Measurements from ENCODE around the gene C1orf122. TPM values are rescaled to one million over a fixed set of nuclear protein-coding genes. Genes with fewer than 3 reads are reported as not detected.

Gene C1orf122
- total and polyA plus RNA-seq, 2 experiments from 2014 or later, result 32.8 to 68.3 TPM

DNA sequence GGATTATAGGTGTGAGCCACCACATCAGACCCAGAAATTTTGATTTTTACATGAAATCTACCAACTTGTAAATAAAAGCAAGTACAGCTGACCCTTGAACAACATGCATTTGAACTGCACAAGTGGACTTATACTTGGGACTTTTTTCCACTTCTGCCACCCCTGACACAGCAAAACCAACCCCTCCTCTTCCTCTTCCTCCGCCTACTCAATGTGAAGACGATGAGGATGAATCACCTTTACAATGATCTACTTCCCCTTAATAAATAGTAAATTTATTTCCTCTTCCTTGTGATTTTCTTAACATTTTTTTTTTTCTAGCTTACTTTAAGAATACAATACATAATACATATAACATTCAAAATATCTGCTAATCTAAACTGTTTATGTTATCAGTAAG lies 17.9 kb downstream of the C1orf122 start:
- Histone ChIP-seq H3K4me3 (no peak overlapping the region), H3K36me3 (ENCODE audit: insufficient read depth) (peaks cover 21% of the 10 kb centered on the region; the same call in 1 of the 2 replicates), H3F3A (replicated peaks; ENCODE audit: low read depth) (no peaks in the 10 kb centered on the region), H4K20me1 (replicated peaks; ENCODE audit: insufficient read depth) (peaks cover 3% of the 10 kb centered on the region; the same call in 1 of the 2 replicates), H2AFZ (no peak overlapping the region), H3K27ac (ENCODE audit: low read depth) (no peak overlapping the region), H3K9me2 (ENCODE audit: insufficient read depth) (no peaks in the 10 kb centered on the region), H3K4me2 (no peak overlapping the region), H3K4me1 (ENCODE audit: insufficient read depth) (no peaks in the 10 kb centered on the region), H3K27me3 (ENCODE audit: insufficient read depth) (no peaks in the 10 kb centered on the region), H3K79me2 (replicated peaks; ENCODE audit: insufficient read depth) (no peaks in the 10 kb centered on the region)
- Mint-ChIP-seq H3K4me1 (no peaks in the 10 kb centered on the region), H3K36me3 (ENCODE audit: low read depth) (peaks cover 33% of the 10 kb centered on the region), H3K27me3 (ENCODE audit: insufficient read depth, low read depth, poor library complexity) (peaks cover 2% of the 10 kb centered on the region), H3K9me3 (no peaks in the 10 kb centered on the region), H3K27ac (no peak overlapping the region), H3K4me3 (no peak overlapping the region)
- DNase-seq (ENCODE audit: low spot score) (no peak), ATAC-seq (no peak)
- TF ChIP-seq, protein P1, sequence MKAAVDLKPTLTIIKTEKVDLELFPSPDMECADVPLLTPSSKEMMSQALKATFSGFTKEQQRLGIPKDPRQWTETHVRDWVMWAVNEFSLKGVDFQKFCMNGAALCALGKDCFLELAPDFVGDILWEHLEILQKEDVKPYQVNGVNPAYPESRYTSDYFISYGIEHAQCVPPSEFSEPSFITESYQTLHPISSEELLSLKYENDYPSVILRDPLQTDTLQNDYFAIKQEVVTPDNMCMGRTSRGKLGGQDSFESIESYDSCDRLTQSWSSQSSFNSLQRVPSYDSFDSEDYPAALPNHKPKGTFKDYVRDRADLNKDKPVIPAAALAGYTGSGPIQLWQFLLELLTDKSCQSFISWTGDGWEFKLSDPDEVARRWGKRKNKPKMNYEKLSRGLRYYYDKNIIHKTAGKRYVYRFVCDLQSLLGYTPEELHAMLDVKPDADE (IDR thresholded peaks at IDR 0.05), result no peak
- TF ChIP-seq POLR2AphosphoS5 (IDR thresholded peaks at IDR 0.05; ENCODE audit: low read depth), result no peak
- TF ChIP-seq NANOG (IDR thresholded peaks at IDR 0.05; ENCODE audit: borderline replicate concordance), result no peak
- TF ChIP-seq JUNB (IDR thresholded peaks at IDR 0.05; ENCODE audit: unreplicated experiment), result no peak
- TF ChIP-seq ZNF331 (CRISPR knock-in tag; IDR thresholded peaks at IDR 0.05; ENCODE audit: low read depth), result no peak
- TF ChIP-seq EZH2phosphoT487 (IDR thresholded peaks at IDR 0.05; ENCODE audit: unreplicated experiment), result no peak
- no peak for TF ChIP-seq CREB1 (CRISPR knock-in tag; IDR thresholded peaks at IDR 0.05; ENCODE audit: low read depth)
- no peak for TF ChIP-seq ZNF114 (CRISPR knock-in tag; IDR thresholded peaks at IDR 0.05)
- TF ChIP-seq EZH2 (IDR thresholded peaks at IDR 0.05; ENCODE audit: low read depth, unreplicated experiment), result no peak
- no peak for TF ChIP-seq STAT1 (IDR thresholded peaks at IDR 0.05; ENCODE audit: unreplicated experiment)
- TF ChIP-seq, protein P2, sequence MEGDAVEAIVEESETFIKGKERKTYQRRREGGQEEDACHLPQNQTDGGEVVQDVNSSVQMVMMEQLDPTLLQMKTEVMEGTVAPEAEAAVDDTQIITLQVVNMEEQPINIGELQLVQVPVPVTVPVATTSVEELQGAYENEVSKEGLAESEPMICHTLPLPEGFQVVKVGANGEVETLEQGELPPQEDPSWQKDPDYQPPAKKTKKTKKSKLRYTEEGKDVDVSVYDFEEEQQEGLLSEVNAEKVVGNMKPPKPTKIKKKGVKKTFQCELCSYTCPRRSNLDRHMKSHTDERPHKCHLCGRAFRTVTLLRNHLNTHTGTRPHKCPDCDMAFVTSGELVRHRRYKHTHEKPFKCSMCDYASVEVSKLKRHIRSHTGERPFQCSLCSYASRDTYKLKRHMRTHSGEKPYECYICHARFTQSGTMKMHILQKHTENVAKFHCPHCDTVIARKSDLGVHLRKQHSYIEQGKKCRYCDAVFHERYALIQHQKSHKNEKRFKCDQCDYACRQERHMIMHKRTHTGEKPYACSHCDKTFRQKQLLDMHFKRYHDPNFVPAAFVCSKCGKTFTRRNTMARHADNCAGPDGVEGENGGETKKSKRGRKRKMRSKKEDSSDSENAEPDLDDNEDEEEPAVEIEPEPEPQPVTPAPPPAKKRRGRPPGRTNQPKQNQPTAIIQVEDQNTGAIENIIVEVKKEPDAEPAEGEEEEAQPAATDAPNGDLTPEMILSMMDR (conservative IDR thresholded peaks at IDR 0.05; ENCODE audit: low read depth in 2 of 2), result no peak
- TF ChIP-seq, protein P3, sequence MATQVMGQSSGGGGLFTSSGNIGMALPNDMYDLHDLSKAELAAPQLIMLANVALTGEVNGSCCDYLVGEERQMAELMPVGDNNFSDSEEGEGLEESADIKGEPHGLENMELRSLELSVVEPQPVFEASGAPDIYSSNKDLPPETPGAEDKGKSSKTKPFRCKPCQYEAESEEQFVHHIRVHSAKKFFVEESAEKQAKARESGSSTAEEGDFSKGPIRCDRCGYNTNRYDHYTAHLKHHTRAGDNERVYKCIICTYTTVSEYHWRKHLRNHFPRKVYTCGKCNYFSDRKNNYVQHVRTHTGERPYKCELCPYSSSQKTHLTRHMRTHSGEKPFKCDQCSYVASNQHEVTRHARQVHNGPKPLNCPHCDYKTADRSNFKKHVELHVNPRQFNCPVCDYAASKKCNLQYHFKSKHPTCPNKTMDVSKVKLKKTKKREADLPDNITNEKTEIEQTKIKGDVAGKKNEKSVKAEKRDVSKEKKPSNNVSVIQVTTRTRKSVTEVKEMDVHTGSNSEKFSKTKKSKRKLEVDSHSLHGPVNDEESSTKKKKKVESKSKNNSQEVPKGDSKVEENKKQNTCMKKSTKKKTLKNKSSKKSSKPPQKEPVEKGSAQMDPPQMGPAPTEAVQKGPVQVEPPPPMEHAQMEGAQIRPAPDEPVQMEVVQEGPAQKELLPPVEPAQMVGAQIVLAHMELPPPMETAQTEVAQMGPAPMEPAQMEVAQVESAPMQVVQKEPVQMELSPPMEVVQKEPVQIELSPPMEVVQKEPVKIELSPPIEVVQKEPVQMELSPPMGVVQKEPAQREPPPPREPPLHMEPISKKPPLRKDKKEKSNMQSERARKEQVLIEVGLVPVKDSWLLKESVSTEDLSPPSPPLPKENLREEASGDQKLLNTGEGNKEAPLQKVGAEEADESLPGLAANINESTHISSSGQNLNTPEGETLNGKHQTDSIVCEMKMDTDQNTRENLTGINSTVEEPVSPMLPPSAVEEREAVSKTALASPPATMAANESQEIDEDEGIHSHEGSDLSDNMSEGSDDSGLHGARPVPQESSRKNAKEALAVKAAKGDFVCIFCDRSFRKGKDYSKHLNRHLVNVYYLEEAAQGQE (IDR thresholded peaks at IDR 0.05; ENCODE audit: unreplicated experiment), result no peak
- TF ChIP-seq, protein P4, sequence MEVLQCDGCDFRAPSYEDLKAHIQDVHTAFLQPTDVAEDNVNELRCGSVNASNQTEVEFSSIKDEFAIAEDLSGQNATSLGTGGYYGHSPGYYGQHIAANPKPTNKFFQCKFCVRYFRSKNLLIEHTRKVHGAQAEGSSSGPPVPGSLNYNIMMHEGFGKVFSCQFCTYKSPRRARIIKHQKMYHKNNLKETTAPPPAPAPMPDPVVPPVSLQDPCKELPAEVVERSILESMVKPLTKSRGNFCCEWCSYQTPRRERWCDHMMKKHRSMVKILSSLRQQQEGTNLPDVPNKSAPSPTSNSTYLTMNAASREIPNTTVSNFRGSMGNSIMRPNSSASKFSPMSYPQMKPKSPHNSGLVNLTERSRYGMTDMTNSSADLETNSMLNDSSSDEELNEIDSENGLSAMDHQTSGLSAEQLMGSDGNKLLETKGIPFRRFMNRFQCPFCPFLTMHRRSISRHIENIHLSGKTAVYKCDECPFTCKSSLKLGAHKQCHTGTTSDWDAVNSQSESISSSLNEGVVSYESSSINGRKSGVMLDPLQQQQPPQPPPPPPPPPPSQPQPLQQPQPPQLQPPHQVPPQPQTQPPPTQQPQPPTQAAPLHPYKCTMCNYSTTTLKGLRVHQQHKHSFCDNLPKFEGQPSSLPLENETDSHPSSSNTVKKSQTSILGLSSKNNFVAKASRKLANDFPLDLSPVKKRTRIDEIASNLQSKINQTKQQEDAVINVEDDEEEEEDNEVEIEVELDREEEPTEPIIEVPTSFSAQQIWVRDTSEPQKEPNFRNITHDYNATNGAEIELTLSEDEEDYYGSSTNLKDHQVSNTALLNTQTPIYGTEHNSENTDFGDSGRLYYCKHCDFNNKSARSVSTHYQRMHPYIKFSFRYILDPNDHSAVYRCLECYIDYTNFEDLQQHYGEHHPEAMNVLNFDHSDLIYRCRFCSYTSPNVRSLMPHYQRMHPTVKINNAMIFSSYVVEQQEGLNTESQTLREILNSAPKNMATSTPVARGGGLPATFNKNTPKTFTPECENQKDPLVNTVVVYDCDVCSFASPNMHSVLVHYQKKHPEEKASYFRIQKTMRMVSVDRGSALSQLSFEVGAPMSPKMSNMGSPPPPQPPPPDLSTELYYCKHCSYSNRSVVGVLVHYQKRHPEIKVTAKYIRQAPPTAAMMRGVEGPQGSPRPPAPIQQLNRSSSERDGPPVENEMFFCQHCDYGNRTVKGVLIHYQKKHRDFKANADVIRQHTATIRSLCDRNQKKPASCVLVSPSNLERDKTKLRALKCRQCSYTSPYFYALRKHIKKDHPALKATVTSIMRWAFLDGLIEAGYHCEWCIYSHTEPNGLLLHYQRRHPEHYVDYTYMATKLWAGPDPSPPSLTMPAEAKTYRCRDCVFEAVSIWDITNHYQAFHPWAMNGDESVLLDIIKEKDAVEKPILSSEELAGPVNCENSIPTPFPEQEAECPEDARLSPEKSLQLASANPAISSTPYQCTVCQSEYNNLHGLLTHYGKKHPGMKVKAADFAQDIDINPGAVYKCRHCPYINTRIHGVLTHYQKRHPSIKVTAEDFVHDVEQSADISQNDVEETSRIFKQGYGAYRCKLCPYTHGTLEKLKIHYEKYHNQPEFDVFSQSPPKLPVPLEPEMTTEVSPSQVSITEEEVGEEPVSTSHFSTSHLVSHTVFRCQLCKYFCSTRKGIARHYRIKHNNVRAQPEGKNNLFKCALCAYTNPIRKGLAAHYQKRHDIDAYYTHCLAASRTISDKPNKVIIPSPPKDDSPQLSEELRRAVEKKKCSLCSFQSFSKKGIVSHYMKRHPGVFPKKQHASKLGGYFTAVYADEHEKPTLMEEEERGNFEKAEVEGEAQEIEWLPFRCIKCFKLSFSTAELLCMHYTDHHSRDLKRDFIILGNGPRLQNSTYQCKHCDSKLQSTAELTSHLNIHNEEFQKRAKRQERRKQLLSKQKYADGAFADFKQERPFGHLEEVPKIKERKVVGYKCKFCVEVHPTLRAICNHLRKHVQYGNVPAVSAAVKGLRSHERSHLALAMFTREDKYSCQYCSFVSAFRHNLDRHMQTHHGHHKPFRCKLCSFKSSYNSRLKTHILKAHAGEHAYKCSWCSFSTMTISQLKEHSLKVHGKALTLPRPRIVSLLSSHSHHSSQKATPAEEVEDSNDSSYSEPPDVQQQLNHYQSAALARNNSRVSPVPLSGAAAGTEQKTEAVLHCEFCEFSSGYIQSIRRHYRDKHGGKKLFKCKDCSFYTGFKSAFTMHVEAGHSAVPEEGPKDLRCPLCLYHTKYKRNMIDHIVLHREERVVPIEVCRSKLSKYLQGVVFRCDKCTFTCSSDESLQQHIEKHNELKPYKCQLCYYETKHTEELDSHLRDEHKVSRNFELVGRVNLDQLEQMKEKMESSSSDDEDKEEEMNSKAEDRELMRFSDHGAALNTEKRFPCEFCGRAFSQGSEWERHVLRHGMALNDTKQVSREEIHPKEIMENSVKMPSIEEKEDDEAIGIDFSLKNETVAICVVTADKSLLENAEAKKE (CRISPR knock-in tag; IDR thresholded peaks at IDR 0.05), result no peak
